GM21737 (cell line): ENCODE measurements around the gene C14orf132.
"Not testable (repeated sequence)": the region's sequence is repeated elsewhere in the genome, so short reads cannot be mapped to it uniquely, and the experiment has no call there.

Source experiments
- ATAC-seq: cut with Tn5 transposase; IDR thresholded peaks from one replicate; pipeline ENCODE4 v1.9.1; 2021; ENCODE audit warnings: mild to moderate bottlenecking, moderate library complexity; ENCODE audit not compliant: unreplicated experiment

The C14orf132 gene

GRCh38 chr14:96058576-96059200, 19.5 kb downstream of the C14orf132 start:
- ATAC-seq = no peak

- ATAC-seq = no peak
Observed at GRCh38 chr14:96059519-96060135, 20.5 kb downstream of the C14orf132 start.

GRCh38 chr14:96060186-96060933, 21.2 kb downstream of the C14orf132 start:
- no peak for ATAC-seq

GRCh38 chr14:96062010-96062409, 22.8 kb downstream of the C14orf132 start:
- no peak for ATAC-seq

- no peak for ATAC-seq
Observed at GRCh38 chr14:96062506-96062905, 23.3 kb downstream of the C14orf132 start.

- no peak for ATAC-seq
Observed at GRCh38 chr14:96064866-96065265, 25.7 kb downstream of the C14orf132 start.

- ATAC-seq = no peak
Observed at GRCh38 chr14:96065661-96066459, 26.7 kb downstream of the C14orf132 start.

- no peak for ATAC-seq
Observed at GRCh38 chr14:96066976-96067375, 27.8 kb downstream of the C14orf132 start.

GRCh38 chr14:96067985-96068930, 29.1 kb downstream of the C14orf132 start:
- ATAC-seq = no peak

- no peak for ATAC-seq
Observed at GRCh38 chr14:96069421-96069820, 30.3 kb downstream of the C14orf132 start.

- ATAC-seq = no peak
Observed at GRCh38 chr14:96071561-96071960, 32.4 kb downstream of the C14orf132 start.

GRCh38 chr14:96072076-96072475, 32.9 kb downstream of the C14orf132 start:
- ATAC-seq = no peak

GRCh38 chr14:96072746-96073145, 33.6 kb downstream of the C14orf132 start:
- no peak for ATAC-seq

GRCh38 chr14:96073260-96074039, 34.3 kb downstream of the C14orf132 start:
- ATAC-seq = not testable (repeated sequence)

GRCh38 chr14:96077983-96078624, 38.9 kb downstream of the C14orf132 start:
- ATAC-seq = no peak

- no peak for ATAC-seq
Observed at GRCh38 chr14:96078625-96079016, 39.5 kb downstream of the C14orf132 start.

- no peak for ATAC-seq
Observed at GRCh38 chr14:96079066-96079465, 39.9 kb downstream of the C14orf132 start.

GRCh38 chr14:96080571-96080970, 41.4 kb downstream of the C14orf132 start:
- ATAC-seq = no peak

- ATAC-seq = no peak
Observed at GRCh38 chr14:96081224-96081623, 42.1 kb downstream of the C14orf132 start.
